HG03575 (cell line): Measurements from ENCODE around the gene ANKZF1.

ENCODE experiments used
- ATAC-seq: cut with Tn5 transposase; IDR thresholded peaks from one replicate; pipeline ENCODE4 v1.9.1; 2021; ENCODE audit not compliant: unreplicated experiment, insufficient number of reproducible peaks, low FRiP score; ENCODE audit errors: extremely low read depth

The ANKZF1 gene

DNA sequence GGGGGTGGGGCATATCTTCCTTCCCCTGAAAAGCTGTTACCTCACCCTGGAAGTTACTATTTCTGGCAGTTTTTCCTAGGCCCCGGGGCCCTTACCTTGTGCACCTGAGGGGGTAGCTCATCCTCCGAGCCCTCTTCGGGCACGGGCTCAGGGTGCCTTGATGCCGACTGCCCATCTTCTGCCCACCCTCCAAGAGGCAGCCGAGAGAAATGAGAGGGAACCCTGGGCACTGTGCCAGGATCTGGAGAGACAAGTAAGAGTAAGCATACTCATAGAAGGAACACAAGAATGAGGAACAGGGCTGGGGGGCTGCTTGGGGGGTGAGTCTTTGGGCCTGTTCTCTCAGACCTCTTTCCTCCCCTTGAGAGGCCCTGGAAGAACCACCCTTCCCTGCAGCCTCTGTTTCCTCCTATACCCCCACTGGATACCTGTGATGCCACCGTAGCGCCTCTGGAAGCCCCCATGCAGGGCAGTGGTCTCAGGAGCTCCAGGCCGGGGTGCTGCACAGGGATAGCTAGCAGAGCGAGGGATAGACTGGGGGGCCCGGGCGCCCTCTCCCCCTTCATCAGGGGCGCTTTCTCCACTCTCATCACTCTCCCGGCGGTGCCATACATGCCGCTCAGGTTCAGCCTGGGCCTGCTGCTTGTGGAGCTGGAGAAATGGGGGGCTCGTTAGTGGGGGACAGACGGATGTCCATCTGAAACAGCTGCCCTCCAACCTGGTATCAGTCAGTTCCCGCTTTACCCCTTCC, 8.8 kb upstream of the ANKZF1 start:
- no peak for ATAC-seq

DNA sequence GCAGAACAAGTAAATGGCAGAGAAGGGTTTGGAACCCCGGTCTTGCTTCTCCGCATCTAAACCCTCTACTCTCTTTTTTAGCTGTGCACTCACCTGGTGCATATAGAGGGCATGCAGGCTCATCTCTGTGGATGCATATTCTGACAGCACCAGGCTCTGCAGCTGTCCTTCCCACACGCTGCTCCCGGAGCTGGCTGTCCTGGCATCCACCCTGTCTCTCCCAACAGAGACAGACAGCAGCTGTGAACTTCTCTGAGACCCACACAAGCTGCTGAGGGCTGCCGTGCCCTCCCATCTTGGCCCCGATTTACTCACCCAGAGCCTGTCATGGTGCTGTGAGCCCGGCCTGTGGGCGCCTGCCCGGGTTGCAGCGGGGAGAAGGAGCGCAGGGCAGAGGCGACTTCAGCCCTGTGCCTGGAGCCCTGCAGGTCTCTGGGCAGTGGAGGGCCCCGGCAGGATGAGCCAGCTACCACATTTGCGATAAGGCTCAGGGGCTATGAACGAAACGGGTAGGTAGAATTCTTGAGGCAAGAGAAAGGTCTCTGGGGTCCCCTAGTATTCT, 7.6 kb upstream of the ANKZF1 start:
- ATAC-seq, result no peak

DNA sequence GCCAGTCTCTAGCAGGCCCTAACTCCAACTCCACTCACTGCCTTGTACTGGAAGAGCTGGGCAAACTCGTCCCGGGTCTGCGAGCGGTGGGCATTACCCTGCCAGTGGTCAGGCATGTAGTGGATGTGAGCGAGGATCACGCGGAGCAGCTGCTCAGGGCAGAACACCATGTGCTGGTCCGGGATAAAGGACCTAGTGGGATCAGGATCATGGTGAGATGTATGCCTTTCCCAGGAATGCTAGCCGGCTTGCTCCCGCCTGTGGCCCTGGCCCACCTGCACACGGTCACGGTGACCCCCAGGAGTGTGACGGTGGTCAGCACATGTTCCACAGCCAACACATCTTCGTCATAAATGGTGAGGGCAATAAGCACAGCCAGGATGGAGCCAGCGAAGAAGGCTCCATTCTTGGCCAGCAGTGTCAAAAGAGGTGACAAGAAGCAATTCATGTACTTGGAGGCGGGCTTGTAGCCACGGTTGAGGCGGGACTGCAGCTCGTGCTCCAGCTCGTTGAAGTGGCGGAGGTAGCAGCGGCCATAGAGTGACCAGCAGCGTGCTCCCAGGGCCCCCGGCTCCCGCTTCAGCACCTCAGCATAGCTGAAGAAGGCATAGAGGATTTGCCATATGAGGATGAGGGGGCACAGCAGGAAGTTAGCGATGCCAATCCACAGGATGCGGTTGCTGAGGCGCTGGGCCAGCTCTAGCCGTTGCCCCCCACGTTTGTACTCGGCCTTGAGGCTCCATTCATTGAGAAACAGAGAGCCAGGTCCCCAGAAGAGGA, 5.6 kb upstream of the ANKZF1 start:
- ATAC-seq, result no peak

DNA sequence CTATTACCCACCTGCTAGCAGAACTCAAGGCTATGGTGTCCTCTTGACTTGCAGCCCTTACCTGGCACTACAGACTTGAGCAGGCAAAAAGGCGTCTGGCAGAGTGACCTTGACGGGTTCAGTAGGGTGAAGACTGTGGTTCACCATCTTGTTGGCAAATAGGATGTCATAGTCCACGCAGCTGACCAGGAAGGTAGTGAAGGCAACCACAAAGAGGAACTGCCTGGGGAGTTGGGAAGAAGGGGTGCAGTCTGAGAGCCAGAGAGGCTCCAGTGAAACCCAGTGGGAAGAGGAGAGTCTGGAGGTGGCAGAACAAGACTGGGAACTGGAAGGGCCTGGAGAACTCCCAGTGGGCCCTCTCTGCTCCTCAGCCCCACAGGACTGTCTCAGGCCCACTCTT, 4.3 kb upstream of the ANKZF1 start:
- no peak for ATAC-seq

DNA sequence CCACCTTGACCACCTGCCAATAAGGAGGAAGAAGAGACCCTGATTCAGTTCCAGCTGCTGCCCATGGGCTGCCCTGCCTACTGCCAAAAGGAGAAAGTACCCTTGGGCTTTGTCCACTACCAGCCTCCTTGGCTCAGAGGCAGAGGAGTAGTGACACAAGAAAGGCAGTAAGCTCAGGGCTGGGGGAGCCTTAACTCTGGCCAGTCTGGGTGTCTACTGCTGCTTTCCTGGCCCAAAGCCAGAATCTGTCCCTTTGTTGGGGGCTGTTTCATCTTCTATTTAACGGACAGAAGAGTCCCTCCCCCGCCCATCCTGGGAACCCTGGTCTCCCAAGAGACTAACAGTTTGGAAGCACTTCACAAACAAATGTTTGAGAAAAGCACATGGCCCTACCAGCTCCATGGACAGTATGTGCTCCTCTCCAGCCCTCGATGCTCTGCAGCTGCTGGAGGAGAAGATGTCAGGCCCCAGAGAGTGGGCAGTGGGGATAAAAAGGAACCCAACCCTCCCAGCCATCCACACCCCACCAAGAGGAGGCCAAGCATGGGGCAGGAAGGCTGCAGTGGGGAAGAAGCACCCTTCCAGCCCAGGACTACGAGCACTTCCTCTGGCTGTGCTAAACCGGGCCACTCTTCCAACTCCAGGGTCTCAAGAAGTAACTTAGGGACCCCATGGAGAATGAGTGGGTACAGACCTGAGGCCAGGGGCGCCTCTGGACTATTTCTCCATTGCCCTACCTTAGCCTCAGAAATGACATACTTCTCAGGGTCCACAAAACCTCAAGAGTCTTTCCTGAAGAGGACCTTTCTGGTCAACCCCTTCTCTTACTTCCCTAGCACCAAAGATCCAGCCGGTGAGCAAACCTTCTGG, 1.3 kb upstream of the ANKZF1 start:
- no peak for ATAC-seq

GRCh38 chr2:219228911-219229304, 698 bp upstream of the ANKZF1 start:
- ATAC-seq, result peak; percentile 5

- no peak for ATAC-seq
Measured at GRCh38 chr2:219230059-219230540, 494 bp downstream of the ANKZF1 start.

DNA sequence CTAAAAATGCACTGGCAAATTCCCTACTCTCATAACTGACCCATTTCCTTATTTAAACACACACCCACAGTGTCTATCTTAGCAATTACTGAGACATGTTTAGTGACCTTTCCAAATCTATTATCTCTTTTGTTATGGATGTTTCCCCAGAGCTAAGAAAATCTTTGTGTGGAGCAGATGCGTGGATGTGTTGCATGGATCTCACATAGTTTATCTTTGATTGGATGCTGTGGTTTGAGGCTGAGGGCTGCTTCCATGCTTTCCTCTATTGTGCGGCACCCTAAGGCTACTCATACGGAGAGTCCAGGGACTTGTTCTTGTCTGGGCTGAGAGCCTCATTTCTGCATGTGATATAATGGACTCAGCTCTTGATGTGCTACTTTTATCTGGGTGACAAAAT, 4.7 kb downstream of the ANKZF1 start:
- no peak for ATAC-seq

GRCh38 chr2:219243291-219243761, 13.7 kb downstream of the ANKZF1 start:
- no peak for ATAC-seq

GRCh38 chr2:219244789-219245147, 15.2 kb downstream of the ANKZF1 start:
- no peak for ATAC-seq

DNA sequence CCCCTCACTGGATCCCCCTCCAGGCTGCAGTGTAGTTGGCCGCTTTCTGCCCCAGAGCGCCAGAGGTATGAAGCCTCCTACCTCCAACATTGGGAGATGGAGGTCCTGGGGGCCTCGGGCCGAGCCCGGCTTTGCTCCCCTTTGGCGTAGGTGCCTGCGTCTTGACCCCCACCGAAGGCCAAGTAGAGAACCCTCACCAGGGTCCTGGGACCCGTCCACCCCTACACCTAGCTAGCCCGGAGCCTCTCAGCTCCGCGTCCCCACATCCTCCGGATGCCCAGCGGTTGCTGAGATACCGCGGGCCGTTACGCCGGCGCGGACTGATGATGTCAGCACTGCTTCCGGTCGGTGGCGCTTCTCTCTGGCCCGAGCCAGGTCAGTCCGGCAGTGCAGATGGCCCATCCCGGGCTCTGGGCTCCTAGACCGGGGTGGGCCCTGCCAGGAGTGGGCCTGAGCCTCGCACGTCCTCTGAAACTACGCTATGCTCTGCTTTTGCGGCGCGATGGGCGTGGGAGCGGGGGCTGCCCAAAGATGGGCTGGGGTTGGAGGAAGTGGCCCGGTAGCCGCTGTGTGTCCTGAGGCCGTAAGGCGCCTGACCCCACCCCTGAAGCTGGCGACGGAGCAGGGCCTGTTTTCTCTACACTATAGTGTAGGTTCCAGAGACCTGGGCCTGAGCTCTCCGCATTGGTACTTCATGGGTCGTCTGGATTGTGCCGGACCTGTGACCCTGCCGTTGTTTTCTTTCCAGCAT, 15.7 kb downstream of the ANKZF1 start, which contains the start of the genes GLB1L and STK16:
Gene GLB1L (minus strand): TSS at position 297 of the 751 bp plus-strand sequence. CDS start 1,871 bp downstream, outside the sequence.
Gene STK16 (plus strand): TSS at position 332 of the 751 bp plus-strand sequence. CDS start 521 bp downstream, outside the sequence.
- ATAC-seq, result peak; percentile 36

DNA sequence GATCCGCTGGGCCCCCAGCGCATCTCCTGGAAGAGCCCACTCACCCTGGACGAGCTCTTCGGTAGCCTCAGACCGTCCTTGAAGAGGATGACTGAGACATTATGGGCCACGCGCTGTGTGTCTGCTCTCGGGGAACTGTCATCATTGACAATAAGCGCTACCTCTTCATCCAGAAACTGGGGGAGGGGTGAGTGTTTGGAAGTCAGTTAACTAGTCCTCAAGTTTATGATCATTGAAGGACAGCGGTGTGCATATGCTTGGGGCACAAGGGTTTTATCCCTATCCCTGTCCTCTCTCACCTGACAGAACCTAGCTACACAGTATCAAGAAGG, 16.3 kb downstream of the ANKZF1 start:
- no peak for ATAC-seq

- no peak for ATAC-seq
Measured at GRCh38 chr2:219246559-219246958, 17.0 kb downstream of the ANKZF1 start.

DNA sequence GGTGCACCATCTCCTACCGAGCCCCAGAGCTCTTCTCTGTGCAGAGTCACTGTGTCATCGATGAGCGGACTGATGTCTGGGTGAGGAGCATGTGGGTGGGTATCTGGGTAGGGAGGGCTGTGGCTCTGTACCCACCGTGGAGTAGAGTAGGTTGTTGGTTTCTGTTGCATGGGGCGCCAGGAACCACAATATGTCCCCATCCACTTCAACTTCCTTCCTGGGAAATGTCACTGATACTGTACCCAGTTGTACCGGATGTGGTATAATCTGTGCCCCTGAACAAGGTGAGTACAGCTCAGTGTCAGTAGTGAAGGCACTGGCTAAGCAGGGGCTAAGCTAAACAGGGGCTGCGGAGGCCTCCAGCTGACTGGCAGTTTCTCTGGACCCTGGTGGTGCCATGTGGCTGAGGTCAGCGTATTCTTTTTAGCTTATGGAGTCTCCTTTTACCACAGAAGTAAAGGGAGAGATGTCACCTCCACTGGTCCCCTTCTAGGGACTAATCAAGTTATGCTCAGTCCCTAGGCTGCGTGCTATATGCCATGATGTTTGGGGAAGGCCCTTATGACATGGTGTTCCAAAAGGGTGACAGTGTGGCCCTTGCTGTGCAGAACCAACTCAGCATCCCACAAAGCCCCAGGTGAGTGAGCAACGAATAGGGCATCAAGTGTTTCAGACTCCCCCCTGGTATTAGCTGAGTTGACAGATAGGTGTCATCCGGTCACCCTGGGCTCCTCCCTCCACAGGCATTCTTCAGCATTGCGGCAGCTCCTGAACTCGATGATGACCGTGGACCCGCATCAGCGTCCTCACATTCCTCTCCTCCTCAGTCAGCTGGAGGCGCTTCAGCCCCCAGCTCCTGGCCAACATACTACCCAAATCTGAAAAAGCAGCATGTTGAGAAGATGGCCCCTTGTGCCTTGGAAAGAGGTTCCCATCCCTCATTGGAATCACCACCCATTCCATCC, 18.4 kb downstream of the ANKZF1 start:
- ATAC-seq, result no peak

- no peak for ATAC-seq
Measured at GRCh38 chr2:219248845-219249202, 19.2 kb downstream of the ANKZF1 start.

DNA sequence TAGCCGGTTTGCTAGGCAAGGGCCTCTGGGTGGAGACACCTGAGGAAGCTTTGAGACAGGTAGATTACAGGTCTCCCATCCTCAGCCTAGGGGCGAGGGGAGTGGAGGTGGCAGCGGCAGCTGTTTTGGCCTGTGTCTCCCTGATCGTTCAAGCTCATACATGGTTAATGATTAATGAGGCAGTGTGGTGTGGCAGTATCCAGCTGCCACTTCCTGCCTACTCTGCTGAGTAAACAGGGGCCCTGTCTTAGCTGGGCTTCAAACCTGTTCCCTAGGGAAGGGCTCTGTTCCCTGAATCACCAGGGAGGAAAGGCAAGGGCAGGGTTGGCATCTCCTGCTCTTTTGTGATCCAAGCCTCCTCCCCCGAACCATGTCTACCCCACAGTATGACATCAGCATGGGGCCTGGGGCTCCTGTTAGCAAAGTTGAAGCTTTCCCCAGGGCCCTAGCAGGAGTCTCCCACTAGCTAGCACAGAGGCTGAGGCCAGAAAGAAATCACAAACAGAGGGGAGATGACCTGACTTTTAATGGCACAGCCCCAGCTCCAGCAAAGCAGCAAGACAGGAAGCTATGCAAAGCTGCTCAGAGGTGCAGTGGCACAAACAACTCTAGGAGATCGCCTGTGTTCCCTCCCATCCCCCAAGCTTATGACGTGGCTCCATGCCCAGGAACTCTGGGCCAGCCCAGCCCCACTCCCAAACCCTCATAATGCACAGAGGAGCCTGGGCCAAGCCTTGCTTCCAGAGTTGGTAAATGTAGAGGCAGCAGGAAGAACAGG, 19.8 kb downstream of the ANKZF1 start:
- no peak for ATAC-seq
